Fibroblast of pulmonary artery (primary cell): ENCODE data around the gene NACA2.
"Not testable (repeated sequence)": the region's sequence is repeated elsewhere in the genome, so short reads cannot be mapped to it uniquely, and the experiment has no call there.

ENCODE experiments used
- DNase-seq: peaks from one replicate; pipeline ENCODE4 v3.0.0-alpha.2; 2010; ENCODE audit warnings: low read depth
- H3K4me3 ChIP-seq: replicated peaks from 2 replicates; pipeline ENCODE4 v1.5.1; 2011; ENCODE audit warnings: low read depth, mild to moderate bottlenecking, control low read depth, low read length, moderate library complexity
- CTCF ChIP-seq: IDR thresholded peaks from 2 replicates; pipeline ENCODE4 v1.5.1; 2011; ENCODE audit warnings: mild to moderate bottlenecking, control low read depth, low read length, inconsistent platforms; ENCODE audit errors: missing control alignments

The NACA2 gene

DNA sequence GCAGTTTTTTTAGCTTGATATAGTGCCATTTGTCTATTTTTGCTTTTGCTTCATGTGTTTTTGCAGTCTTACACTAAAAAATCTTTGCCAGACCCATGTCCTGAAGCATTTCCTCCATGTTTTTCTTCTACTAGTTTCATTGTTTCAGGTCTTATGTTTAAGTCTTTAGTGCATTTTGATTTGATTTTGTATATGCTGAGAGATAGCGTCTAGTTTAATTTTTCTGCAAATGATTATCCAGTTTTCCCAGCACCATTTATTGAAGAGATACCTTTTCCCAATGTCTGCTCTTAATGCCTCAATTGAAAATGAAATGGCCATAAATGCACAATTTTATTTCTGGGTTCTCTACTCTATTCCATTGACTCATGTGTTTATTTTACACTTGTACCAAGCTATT, 40.8 kb upstream of the NACA2 start:
- no peak for DNase-seq
- no peak overlapping the region for H3K4me3 ChIP-seq
- TF ChIP-seq CTCF: no peak

DNA sequence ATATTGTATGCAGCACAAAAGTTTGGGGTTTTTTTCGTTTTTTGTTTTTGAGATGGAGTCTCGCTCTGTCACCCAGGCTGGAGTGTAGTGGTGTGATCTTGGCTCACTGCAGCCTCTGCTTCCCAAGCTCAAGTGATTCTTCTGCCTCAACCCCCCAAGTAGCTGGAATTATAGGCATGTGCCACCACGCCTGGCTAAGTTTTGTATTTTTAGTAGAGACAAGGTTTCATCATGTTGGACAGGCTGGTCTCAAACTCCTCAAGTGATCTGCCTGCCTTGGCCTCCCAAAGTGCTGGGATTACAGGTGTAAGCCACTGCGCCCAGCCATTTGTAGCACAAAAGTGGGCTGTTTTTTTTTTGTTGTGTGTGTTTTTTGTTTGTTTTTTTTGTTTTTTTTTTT, 37.1 kb upstream of the NACA2 start:
- not testable (repeated sequence) for DNase-seq, H3K4me3 ChIP-seq

- no peak for TF ChIP-seq CTCF
- DNase-seq: no peak
Measured at GRCh38 chr17:61627658-61628057, 36.6 kb upstream of the NACA2 start.

DNA sequence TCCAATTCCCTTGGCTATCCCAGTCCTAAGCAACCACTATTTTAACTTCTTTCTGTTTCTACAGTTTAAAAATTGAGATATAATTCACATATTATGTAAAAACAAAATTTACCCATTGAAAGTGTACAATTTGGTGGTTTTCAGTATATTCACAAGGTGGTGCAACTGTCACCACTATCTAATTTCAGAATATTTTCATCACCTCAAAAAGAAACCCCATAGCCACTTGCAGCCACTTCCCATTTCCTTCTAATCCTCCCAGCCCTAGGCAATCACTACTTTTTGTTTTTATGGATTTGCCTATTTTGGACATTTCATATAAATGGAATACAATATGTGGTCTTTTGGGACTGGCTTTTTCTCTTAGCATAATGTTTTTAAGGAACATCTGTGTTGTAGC, 36.1 kb upstream of the NACA2 start:
- TF ChIP-seq CTCF: no peak
- DNase-seq: no peak

More at GRCh38 chr17:61627658-61628057, 36.6 kb upstream of the NACA2 start:
- no peak overlapping the region for H3K4me3 ChIP-seq

GRCh38 chr17:61625564-61625963, 34.5 kb upstream of the NACA2 start:
- no peak for DNase-seq
- no peak overlapping the region for H3K4me3 ChIP-seq
- TF ChIP-seq CTCF: no peak

More for the DNA sequence above, 36.1 kb upstream of the NACA2 start:
- no peak overlapping the region for H3K4me3 ChIP-seq

GRCh38 chr17:61624951-61625350, 33.9 kb upstream of the NACA2 start:
- DNase-seq: no peak
- no peak overlapping the region for H3K4me3 ChIP-seq
- no peak for TF ChIP-seq CTCF

DNA sequence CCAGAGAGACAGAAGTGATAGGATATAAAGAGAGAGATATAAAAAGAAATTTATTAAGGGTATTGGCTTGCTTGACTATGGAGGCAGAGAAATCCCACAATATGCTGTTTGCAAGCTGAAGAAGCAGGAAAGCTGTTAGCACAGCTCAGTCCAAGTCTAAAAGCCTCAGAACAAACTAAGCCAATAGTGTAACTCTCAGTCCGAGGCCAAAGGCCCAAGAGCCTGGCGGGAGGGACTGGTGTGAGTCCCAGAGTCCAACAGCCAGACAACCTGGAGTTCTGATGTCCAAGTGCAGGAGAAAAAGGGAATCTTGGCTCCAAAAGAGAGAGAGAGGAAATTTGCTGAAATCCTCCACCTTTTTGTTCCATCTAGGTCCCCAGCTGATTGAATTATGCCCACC, 30.3 kb upstream of the NACA2 start:
- no peak for TF ChIP-seq CTCF
- H3K4me3 ChIP-seq: no peak overlapping the region
- DNase-seq: no peak

- H3K4me3 ChIP-seq: no peak overlapping the region
- TF ChIP-seq CTCF: no peak
- no peak for DNase-seq
Measured at GRCh38 chr17:61619953-61620352, 28.9 kb upstream of the NACA2 start.
